ENCODE data around the gene CUX1.

Gene CUX1

GRCh38 chr7:101858437-101859385 is 41.3 kb downstream of the CUX1 start:
- H3K4me3 ChIP-seq (ENCODE audit: low read depth, low read length): no peak overlapping the region
- DNase-seq (ENCODE audit: low read depth): no peak
- TF ChIP-seq CTCF (IDR thresholded peaks at IDR 0.05; ENCODE audit: low read depth, low read length, missing control alignments): no peak

- DNase-seq (ENCODE audit: low read depth): no peak
- H3K4me3 ChIP-seq (ENCODE audit: low read depth, low read length): no peak overlapping the region
- no peak for TF ChIP-seq CTCF (IDR thresholded peaks at IDR 0.05; ENCODE audit: low read depth, low read length, missing control alignments)
Observed at GRCh38 chr7:101859411-101860106, 42.1 kb downstream of the CUX1 start.

- no peak overlapping the region for H3K4me3 ChIP-seq (ENCODE audit: low read depth, low read length)
- TF ChIP-seq CTCF (IDR thresholded peaks at IDR 0.05; ENCODE audit: low read depth, low read length, missing control alignments): no peak
- no peak for DNase-seq (ENCODE audit: low read depth)
Observed at GRCh38 chr7:101860316-101861217, 43.1 kb downstream of the CUX1 start.

GRCh38 chr7:101861218-101861775 is 43.9 kb downstream of the CUX1 start:
- H3K4me3 ChIP-seq (ENCODE audit: low read depth, low read length): no peak overlapping the region
- DNase-seq (ENCODE audit: low read depth): no peak
- no peak for TF ChIP-seq CTCF (IDR thresholded peaks at IDR 0.05; ENCODE audit: low read depth, low read length, missing control alignments)

GRCh38 chr7:101862280-101863220 is 45.1 kb downstream of the CUX1 start:
- DNase-seq (ENCODE audit: low read depth): no peak
- H3K4me3 ChIP-seq (ENCODE audit: low read depth, low read length): no peak overlapping the region
- no peak for TF ChIP-seq CTCF (IDR thresholded peaks at IDR 0.05; ENCODE audit: low read depth, low read length, missing control alignments)

All from GM12864 (cell line).